ENCODE data around the gene MVK. TPM values are rescaled to one million over a fixed set of nuclear protein-coding genes. Genes with fewer than 3 reads are reported as not detected.

The MVK gene
- total RNA-seq, 1 experiment from 2014 or later, result 19.2 TPM

DNA sequence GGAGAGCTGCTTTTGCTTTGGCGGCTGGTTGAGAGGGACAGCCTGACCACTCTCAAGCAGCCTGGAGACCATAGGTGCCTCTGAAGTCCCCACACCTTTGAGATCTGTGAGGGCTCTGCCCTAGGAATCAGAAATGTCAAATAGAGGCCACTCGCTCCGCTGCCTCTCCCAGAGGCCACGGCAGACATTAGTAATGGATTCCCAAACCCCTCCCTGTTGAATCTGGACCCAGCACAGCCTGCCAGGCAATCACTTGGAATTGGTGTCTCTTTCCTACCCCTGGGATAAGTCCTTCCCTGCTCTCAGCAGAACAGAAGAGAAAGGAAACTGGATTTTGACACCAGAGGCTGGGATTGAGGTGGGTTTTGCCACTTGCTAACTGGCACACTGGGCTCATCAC lies 25.3 kb upstream of the MVK start:
- Histone ChIP-seq H3T11ph (ENCODE audit: low read length) (no peak overlapping the region), H3K14ac (ENCODE audit: insufficient read depth, low read length) (no peak overlapping the region), H3K9me3 (ENCODE audit: control insufficient read depth, low read depth, low read length) (no peaks in the 10 kb centered on the region), H2BK5ac (ENCODE audit: insufficient read length, low read length) (no peak overlapping the region), H3K27me3 (ENCODE audit: insufficient read depth, low read length) (no peaks in the 10 kb centered on the region), H3K4me2 (ENCODE audit: insufficient read depth, insufficient read length, low read length) (no peak overlapping the region), H2BK120ac (ENCODE audit: low read depth, low read length, poor library complexity, severe bottlenecking) (no peak overlapping the region), H2AK5ac (ENCODE audit: insufficient read length, low read length) (no peak overlapping the region), H3K79me1 (ENCODE audit: insufficient read depth, low read depth, low read length, poor library complexity, severe bottlenecking) (no peaks in the 10 kb centered on the region), H2BK12ac (ENCODE audit: insufficient read length, low read depth, low read length) (no peak overlapping the region), H4K5ac (ENCODE audit: insufficient read length, low read depth, low read length) (no peak overlapping the region), H3K23me2 (ENCODE audit: insufficient read length, low read depth, low read length, poor library complexity, severe bottlenecking) (no peaks in the 10 kb centered on the region), H4K8ac (replicated peaks; ENCODE audit: insufficient read length, low read depth, low read length) (no peak overlapping the region), H3K4me1 (ENCODE audit: insufficient read depth, low read length) (no peaks in the 10 kb centered on the region), H2BK20ac (ENCODE audit: low read depth, low read length, poor library complexity, severe bottlenecking) (no peak overlapping the region), H2BK15ac (ENCODE audit: low read depth, low read length) (no peak overlapping the region), H3K9ac (ENCODE audit: extremely low read depth, insufficient read length, low read length) (no peak overlapping the region), H3K79me2 (ENCODE audit: insufficient read depth, low read length) (no peaks in the 10 kb centered on the region), H3K27ac (ENCODE audit: insufficient read length, low read depth, low read length) (no peak overlapping the region), H4K91ac (ENCODE audit: insufficient read length, low read depth, low read length) (no peak overlapping the region), H2AFZ (ENCODE audit: low read length) (no peak overlapping the region), H4K20me1 (ENCODE audit: control insufficient read depth, insufficient read depth, insufficient read length) (no peaks in the 10 kb centered on the region), H3K23ac (ENCODE audit: insufficient read length, low read depth, low read length) (no peak overlapping the region), H3K18ac (ENCODE audit: insufficient read length, low read depth, low read length) (no peak overlapping the region), H3K4ac (ENCODE audit: low read depth, low read length) (no peak overlapping the region), H3K56ac (ENCODE audit: insufficient read length, low read depth, low read length) (no peak overlapping the region)
- Mint-ChIP-seq H3K27ac (no peak overlapping the region), H3K4me1 (peaks cover 0 to 9% of the 10 kb centered on the region in 2 experiments; a peak in 2 of 4 replicates), H3K4me3 (no peak overlapping the region), H3K9me3 (no peaks in the 10 kb centered on the region), H3K27me3 (ENCODE audit: low read depth) (peaks cover 13% of the 10 kb centered on the region), H3K36me3 (ENCODE audit: insufficient read depth in 1 of 3, low read depth in 3 of 3) (no peaks in the 10 kb centered on the region)
- TF ChIP-seq CTCF (conservative IDR thresholded peaks at IDR 0.05), result no peak
- DNase-seq, result no peak
- no CpG with 5 or more reads among the region's 4 CpGs for WGBS (ENCODE audit: extremely low coverage, insufficient read length, low lambda C conversion rate)

Data from H9 (cell line).